Type B pancreatic cell (in vitro differentiated cells): Measurements from ENCODE around the gene ADAP1. TPM values are rescaled to one million over a fixed set of nuclear protein-coding genes. Genes with fewer than 3 reads are reported as not detected.
A peak's percentile ranks its signal among the peaks of the same experiment; 100 is the strongest.

Experiments
- DNase-seq: peaks from one replicate; pipeline ENCODE4 v3.0.0; 2021; ENCODE audit warnings: mixed read lengths; ENCODE audit not compliant: unreplicated experiment; ENCODE audit errors: extremely low spot score
- H3K27ac Mint-ChIP-seq: 2 replicates; pipeline ENCODE4 v1.8.0; 2021; ENCODE audit warnings: mild to moderate bottlenecking, mixed read lengths
- H3K27me3 Mint-ChIP-seq: 2 replicates; pipeline ENCODE4 v1.8.0; 2021; ENCODE audit warnings: mixed read lengths
- H3K36me3 Mint-ChIP-seq: 2 replicates; pipeline ENCODE4 v1.8.0; 2021; ENCODE audit warnings: mixed read lengths
- H3K4me1 Mint-ChIP-seq: one replicate; pipeline ENCODE4 v1.8.0; 2021; ENCODE audit warnings: mixed read lengths; ENCODE audit not compliant: unreplicated experiment
- H3K4me3 Mint-ChIP-seq: 2 replicates; pipeline ENCODE4 v1.8.0; 2021; ENCODE audit warnings: mild to moderate bottlenecking, mixed read lengths
- H3K9me3 Mint-ChIP-seq: 2 replicates; pipeline ENCODE4 v1.8.0; 2021; ENCODE audit warnings: mixed read lengths
- CTCF ChIP-seq: fragments of 200-600 bp; sonication (generic); conservative IDR thresholded peaks from 2 replicates; pipeline ENCODE4 v1.5.0; 2021; ENCODE audit warnings: antibody characterized with exemption, mild to moderate bottlenecking
- total RNA-seq: library from RNA; stranded (reverse); gene quantifications from 2 replicates; pipeline ENCODE4 v1.2.1, GENCODE V29; 2021; ENCODE audit warnings: low replicate concordance

ADAP1 gene
- total RNA-seq, 1 donor from 2014 or later = 15.7 TPM

- TF ChIP-seq CTCF = no peak
- Mint-ChIP-seq H3K36me3 (peaks cover 33% of the 10 kb centered on the region), H3K4me1 (peaks cover 11% of the 10 kb centered on the region), H3K27me3 (no peaks in the 10 kb centered on the region), H3K9me3 (no peaks in the 10 kb centered on the region), H3K4me3 (no peak overlapping the region), H3K27ac (no peak overlapping the region)
- no peak for DNase-seq
These were observed 82.5 kb downstream of the ADAP1 start for GRCh38 chr7:871900-872537.

- H3K4me1 Mint-ChIP-seq = peaks cover 11% of the 10 kb centered on the region
- no peak overlapping the region for H3K27ac Mint-ChIP-seq
- DNase-seq = no peak
- peaks cover 48% of the 10 kb centered on the region for H3K36me3 Mint-ChIP-seq
- H3K4me3 Mint-ChIP-seq = no peak overlapping the region
- TF ChIP-seq CTCF = no peak
- H3K27me3 Mint-ChIP-seq = no peaks in the 10 kb centered on the region
- H3K9me3 Mint-ChIP-seq = no peaks in the 10 kb centered on the region
These were observed 85.1 kb downstream of the ADAP1 start for GRCh38 chr7:869348-869747.

- Mint-ChIP-seq H3K4me1 (peaks cover 2% of the 10 kb centered on the region), H3K4me3 (no peak overlapping the region), H3K27ac (no peak overlapping the region), H3K27me3 (no peaks in the 10 kb centered on the region), H3K36me3 (peaks cover 46% of the 10 kb centered on the region), H3K9me3 (no peaks in the 10 kb centered on the region)
- TF ChIP-seq CTCF = no peak
- DNase-seq = no peak
These were observed 86.3 kb downstream of the ADAP1 start for GRCh38 chr7:868189-868486.

GRCh38 chr7:867406-868188 lies 86.9 kb downstream of the ADAP1 start:
- no peaks in the 10 kb centered on the region for H3K9me3 Mint-ChIP-seq
- peaks cover 46% of the 10 kb centered on the region for H3K36me3 Mint-ChIP-seq
- peak overlapping the region; percentile 18 for H3K27ac Mint-ChIP-seq
- H3K4me3 Mint-ChIP-seq = no peak overlapping the region
- TF ChIP-seq CTCF = no peak
- DNase-seq = no peak
- no peaks in the 10 kb centered on the region for H3K4me1 Mint-ChIP-seq
- no peaks in the 10 kb centered on the region for H3K27me3 Mint-ChIP-seq

GRCh38 chr7:867001-867405 lies 87.5 kb downstream of the ADAP1 start:
- Mint-ChIP-seq H3K9me3 (no peaks in the 10 kb centered on the region), H3K4me3 (no peak overlapping the region), H3K36me3 (peaks cover 49% of the 10 kb centered on the region), H3K27ac (peak overlapping the region; percentile 18), H3K4me1 (no peaks in the 10 kb centered on the region), H3K27me3 (no peaks in the 10 kb centered on the region)
- TF ChIP-seq CTCF = no peak
- no peak for DNase-seq
